ENCODE data around the gene STX18. TPM values are rescaled to one million over a fixed set of nuclear protein-coding genes. Genes with fewer than 3 reads are reported as not detected.

The STX18 gene
- total and polyA plus RNA-seq, 10 of the 15 experiments (the other 5 are each of a cell fraction or from before 2014, with no cell fraction given): 8.2 to 46.6 (median 31.1) TPM

- Histone ChIP-seq H3K9me3 (replicated peaks; ENCODE audit: control insufficient read depth, insufficient read depth, low read length) (no peaks in the 10 kb centered on the region), H4K20me1 (ENCODE audit: control insufficient read depth, insufficient read depth) (no peaks in the 10 kb centered on the region), H3K4me3 (no peak overlapping the region), H3K9ac (ENCODE audit: control insufficient read depth, insufficient read depth, low read length) (no peak overlapping the region), H3K27me3 (replicated peaks in 1 of 2; ENCODE audit: control insufficient read depth in 2 of 2, insufficient read depth in 2 of 2, low read length in 1 of 2) (no peaks in the 10 kb centered on the region), H2AFZ (ENCODE audit: control insufficient read depth, low read depth, low read length) (no peak overlapping the region), H3K4me2 (ENCODE audit: control insufficient read depth, insufficient read depth) (no peak overlapping the region), H3K79me2 (ENCODE audit: control insufficient read depth, insufficient read depth, low read length) (no peaks in the 10 kb centered on the region), H3K4me1 (ENCODE audit: control insufficient read depth, insufficient read depth, low read length) (no peaks in the 10 kb centered on the region), H3K27ac (ENCODE audit: control insufficient read depth, insufficient read depth) (no peak overlapping the region), H3K36me3 (ENCODE audit: control insufficient read depth in 2 of 2, insufficient read depth in 2 of 2, low read length in 1 of 2) (peaks cover 8 to 18% of the 10 kb centered on the region in 2 experiments; a peak in 3 of 4 replicates)
- no peak for ATAC-seq
- BruUV-seq (replicated peaks): no TSS peak
- ChIA-PET SMC1A (ENCODE audit: uncharacterized antibody, unreplicated experiment) (no interaction called here), CTCF (interaction anchor here (0.9 kb wide), 1 partner anchor 139 kb away, joined by 3 read pairs; no protein-coding TSS in a partner anchor), RAD21 (ENCODE audit: unreplicated experiment) (no interaction called here), POLR2A (no interaction called here)
- intact Hi-C loops (cut with micrococcal nuclease; ENCODE audit: unreplicated experiment) (no loop called here), in situ Hi-C loops (cut with MboI) (no loop called here)
- 98% methylated on average over 11 of the region's 11 CpGs for WGBS (ENCODE audit: insufficient coverage, insufficient replicate concordance, low lambda C conversion rate, missing lambda C conversion rate)
- no peak for DNase-seq (ENCODE audit: low read depth, low spot score)
- TF ChIP-seq TCF3 (IDR thresholded peaks at IDR 0.05; ENCODE audit: borderline replicate concordance, insufficient read depth, low read depth, low read length) (no peak), REST (IDR thresholded peaks at IDR 0.05; ENCODE audit: low read depth, low read length) (no peak), SUZ12 (IDR thresholded peaks at IDR 0.05; ENCODE audit: unreplicated experiment) (no peak), TCF7 (IDR thresholded peaks at IDR 0.05; ENCODE audit: borderline replicate concordance) (no peak), RELA (IDR thresholded peaks at IDR 0.05; ENCODE audit: borderline replicate concordance, partially characterized antibody) (no peak), PBX3 (IDR thresholded peaks at IDR 0.05; ENCODE audit: insufficient replicate concordance, low read depth, low read length) (no peak), PRDM15 (CRISPR knock-in tag; IDR thresholded peaks at IDR 0.05) (no peak), POLR2A (IDR thresholded peaks at IDR 0.05; ENCODE audit: low read depth, low read length) (no peak), ATF2 (IDR thresholded peaks at IDR 0.05; ENCODE audit: low read length) (no peak)
- FAIRE-seq: no peak
These were observed 120.5 kb downstream of the STX18 start for GRCh38 chr4:4421356-4421755.
